Measurements from ENCODE around the gene CD99.
"Not testable (repeated sequence)": the region's sequence is repeated elsewhere in the genome, so short reads cannot be mapped to it uniquely, and the experiment has no call there.

Gene CD99
- total RNA-seq: 137 to 282 (median 216) reads per million in 17 experiments

- peak; percentile 86 to 96 (median 94) for DNase-seq
Observed at GRCh38 chrX:2690856-2691542, at the start of gene CD99. Gene CD99, plus strand, starts transcription at chrX:2691295. Its CDS starts 66 bp downstream, at chrX:2691361.

GRCh38 chrX:2642146-2642545 lies 48.9 kb upstream of the CD99 start:
- DNase-seq: no peak

GRCh38 chrX:2642791-2643190 lies 48.3 kb upstream of the CD99 start:
- no peak for DNase-seq

GRCh38 chrX:2643880-2644279 lies 47.2 kb upstream of the CD99 start:
- DNase-seq: peak; percentile 16 to 67 (median 54)

GRCh38 chrX:2645563-2645962 lies 45.5 kb upstream of the CD99 start:
- no peak for DNase-seq

GRCh38 chrX:2647627-2648026 lies 43.5 kb upstream of the CD99 start:
- DNase-seq: no peak

- no peak for DNase-seq
Observed at GRCh38 chrX:2650037-2650436, 41.1 kb upstream of the CD99 start.

- DNase-seq: no peak
Observed at GRCh38 chrX:2650865-2651264, 40.2 kb upstream of the CD99 start.

- DNase-seq: no peak
Observed at GRCh38 chrX:2652106-2652505, 39.0 kb upstream of the CD99 start.

GRCh38 chrX:2654436-2655340 lies 36.4 kb upstream of the CD99 start:
- DNase-seq: no peak

- no peak for DNase-seq
Observed at GRCh38 chrX:2656257-2656836, 34.7 kb upstream of the CD99 start.

- no peak for DNase-seq
Observed at GRCh38 chrX:2657532-2658113, 33.5 kb upstream of the CD99 start.

- DNase-seq: peak; percentile 33 to 54 (median 48)
Observed at GRCh38 chrX:2658585-2659292, 32.4 kb upstream of the CD99 start.

- no peak for DNase-seq
Observed at GRCh38 chrX:2662586-2662985, 28.5 kb upstream of the CD99 start.

- no peak for DNase-seq
Observed at GRCh38 chrX:2664502-2664901, 26.6 kb upstream of the CD99 start.

- DNase-seq: no peak
Observed at GRCh38 chrX:2665387-2666304, 25.4 kb upstream of the CD99 start.

- no peak for DNase-seq
Observed at GRCh38 chrX:2666491-2666890, 24.6 kb upstream of the CD99 start.

GRCh38 chrX:2670978-2671377 lies 20.1 kb upstream of the CD99 start:
- no peak for DNase-seq

- no peak for DNase-seq
Observed at GRCh38 chrX:2672084-2672483, 19.0 kb upstream of the CD99 start.

- no peak for DNase-seq
Observed at GRCh38 chrX:2673611-2674010, 17.5 kb upstream of the CD99 start.

GRCh38 chrX:2675657-2676200 lies 15.4 kb upstream of the CD99 start:
- DNase-seq: not testable (repeated sequence)
